AG10803 (cell line): ENCODE data around the gene CA10.

Experiments
- DNase-seq: peaks from one replicate; pipeline ENCODE4 v3.0.0; 2010; ENCODE audit warnings: low read depth
- H3K4me3 ChIP-seq: 2 replicates; pipeline ENCODE4 v1.5.1; 2011; ENCODE audit warnings: mild to moderate bottlenecking, low read length, control low read depth
- TF ChIP-seq, protein P1 (sequence below): conservative IDR thresholded peaks from 2 replicates; pipeline ENCODE4 v1.5.1; 2011; ENCODE audit warnings: mild to moderate bottlenecking, low read length, control low read depth, inconsistent platforms

The CA10 gene

DNA sequence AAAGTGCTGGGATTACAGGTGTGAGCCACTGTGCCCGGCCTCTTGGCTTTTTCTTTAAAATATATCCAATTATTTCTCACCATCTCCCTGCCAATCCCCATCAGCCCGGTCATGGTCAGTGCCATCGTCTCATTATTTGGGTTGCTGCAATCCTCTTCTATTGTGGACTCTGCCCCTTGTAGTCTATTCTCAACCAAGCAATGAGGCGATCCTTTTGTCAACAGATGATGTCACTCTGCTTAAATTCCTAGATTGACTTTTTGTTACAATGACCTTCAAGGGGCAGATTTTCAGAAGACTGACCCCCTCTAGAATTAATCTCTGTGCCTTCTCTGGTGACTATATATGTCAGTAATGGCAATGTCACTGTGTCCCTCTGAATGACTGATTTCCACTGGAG, 513.5 kb downstream of the CA10 start:
- no peak overlapping the region for H3K4me3 ChIP-seq
- TF ChIP-seq, protein P1, sequence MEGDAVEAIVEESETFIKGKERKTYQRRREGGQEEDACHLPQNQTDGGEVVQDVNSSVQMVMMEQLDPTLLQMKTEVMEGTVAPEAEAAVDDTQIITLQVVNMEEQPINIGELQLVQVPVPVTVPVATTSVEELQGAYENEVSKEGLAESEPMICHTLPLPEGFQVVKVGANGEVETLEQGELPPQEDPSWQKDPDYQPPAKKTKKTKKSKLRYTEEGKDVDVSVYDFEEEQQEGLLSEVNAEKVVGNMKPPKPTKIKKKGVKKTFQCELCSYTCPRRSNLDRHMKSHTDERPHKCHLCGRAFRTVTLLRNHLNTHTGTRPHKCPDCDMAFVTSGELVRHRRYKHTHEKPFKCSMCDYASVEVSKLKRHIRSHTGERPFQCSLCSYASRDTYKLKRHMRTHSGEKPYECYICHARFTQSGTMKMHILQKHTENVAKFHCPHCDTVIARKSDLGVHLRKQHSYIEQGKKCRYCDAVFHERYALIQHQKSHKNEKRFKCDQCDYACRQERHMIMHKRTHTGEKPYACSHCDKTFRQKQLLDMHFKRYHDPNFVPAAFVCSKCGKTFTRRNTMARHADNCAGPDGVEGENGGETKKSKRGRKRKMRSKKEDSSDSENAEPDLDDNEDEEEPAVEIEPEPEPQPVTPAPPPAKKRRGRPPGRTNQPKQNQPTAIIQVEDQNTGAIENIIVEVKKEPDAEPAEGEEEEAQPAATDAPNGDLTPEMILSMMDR, result no peak
- no peak for DNase-seq

DNA sequence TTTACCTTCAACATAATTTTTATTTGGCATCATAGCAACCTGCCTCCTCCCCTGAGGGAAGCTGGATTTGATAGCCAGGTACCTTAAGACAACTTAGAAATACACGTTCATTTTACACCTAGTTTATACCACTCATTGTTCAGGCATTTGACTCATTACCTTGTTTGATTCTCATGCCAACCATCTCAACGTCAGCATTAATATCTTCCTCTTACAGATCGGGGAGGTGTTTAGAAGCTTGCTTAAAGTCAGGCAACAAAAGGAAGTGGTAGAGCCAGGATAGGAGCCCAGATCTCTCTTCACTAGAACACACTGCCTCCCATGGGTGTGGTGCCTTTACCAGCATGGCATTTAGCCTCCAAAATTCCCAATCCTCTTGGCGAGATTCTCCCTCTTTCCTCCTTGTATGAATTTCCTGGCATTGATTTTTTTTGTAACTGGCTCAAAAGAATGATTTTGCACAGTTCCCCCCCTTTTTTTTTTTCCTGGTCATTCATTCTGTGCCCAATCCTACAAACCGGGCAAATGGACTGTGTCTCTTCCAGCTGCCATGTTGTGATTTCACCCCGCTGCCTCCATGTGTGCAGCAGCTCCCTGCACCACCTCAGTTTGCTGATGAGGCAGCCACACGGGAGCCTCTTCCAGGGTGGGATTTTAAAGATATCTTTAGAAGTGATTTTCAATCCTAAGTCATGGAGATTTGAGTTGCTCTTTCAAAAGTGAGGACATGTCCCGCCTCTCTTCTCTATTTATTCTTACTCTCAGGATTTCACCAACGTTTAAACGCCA, 514.6 kb downstream of the CA10 start:
- no peak overlapping the region for H3K4me3 ChIP-seq
- DNase-seq, result no peak
- TF ChIP-seq, protein P1, result no peak

DNA sequence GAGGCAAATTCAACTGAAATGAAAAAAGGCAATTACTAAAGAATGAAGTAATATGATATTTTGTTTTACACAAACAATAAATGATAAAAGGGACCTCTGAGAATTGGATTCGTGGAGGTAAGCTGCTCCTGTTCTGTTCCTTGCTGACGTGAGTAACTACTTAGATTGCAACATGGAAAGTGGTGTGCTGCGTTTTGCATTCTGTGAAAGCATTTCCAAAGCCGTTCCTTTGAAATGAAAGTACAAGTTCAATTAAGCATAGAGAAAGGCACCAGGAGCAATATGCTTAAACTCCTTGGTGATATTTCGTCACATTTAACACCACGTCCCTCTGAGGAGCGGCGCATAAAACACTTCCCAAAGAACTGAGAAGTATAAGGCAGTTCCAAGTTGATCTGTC, 516.5 kb downstream of the CA10 start:
- no peak for DNase-seq
- TF ChIP-seq, protein P1, result no peak
- no peak overlapping the region for H3K4me3 ChIP-seq

DNA sequence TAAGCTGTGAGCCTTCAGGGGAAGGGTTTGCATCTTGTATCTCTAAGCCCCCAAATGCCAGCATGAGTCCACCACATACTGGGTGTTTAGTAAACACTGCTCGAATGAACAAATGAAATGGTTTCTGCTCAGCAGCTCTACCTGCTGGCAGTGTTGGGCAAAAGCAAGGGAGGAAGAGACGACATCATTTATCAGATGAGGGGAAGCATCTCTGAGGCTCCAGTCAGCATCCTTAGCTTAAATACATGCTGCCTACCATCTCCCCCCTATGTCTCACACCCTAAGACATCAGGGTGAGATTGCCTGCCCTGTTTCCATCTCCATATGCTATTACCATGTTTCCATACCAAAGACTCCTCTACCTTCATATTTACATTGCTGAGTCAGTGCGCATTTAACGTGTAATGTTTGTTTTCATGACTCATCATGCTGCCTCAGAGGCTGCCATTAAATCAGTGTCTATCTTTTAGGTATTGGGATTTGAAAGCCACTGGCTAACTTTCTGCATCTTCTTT, 518.3 kb downstream of the CA10 start:
- TF ChIP-seq, protein P1, result no peak
- no peak overlapping the region for H3K4me3 ChIP-seq
- no peak for DNase-seq

DNA sequence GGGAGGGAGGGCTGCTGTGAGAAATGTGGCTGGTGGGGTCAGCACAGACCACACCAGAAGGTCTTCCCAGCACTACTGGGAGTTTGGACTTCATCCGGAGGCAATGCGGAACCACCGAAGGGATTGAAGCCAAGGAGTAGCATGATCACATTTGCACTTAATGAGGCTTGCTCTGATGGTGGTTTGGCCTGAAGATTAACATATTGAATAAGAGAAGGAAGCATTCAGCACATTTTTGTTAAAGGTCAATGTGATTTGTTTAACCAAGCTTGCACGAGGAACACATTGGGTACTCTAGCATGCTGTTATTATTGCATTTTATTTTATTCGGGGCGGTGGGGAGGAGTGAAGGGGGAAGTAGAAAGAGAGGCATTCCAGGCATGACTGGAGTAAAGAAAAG, 519.5 kb downstream of the CA10 start:
- TF ChIP-seq, protein P1, result no peak
- DNase-seq, result no peak
- no peak overlapping the region for H3K4me3 ChIP-seq

DNA sequence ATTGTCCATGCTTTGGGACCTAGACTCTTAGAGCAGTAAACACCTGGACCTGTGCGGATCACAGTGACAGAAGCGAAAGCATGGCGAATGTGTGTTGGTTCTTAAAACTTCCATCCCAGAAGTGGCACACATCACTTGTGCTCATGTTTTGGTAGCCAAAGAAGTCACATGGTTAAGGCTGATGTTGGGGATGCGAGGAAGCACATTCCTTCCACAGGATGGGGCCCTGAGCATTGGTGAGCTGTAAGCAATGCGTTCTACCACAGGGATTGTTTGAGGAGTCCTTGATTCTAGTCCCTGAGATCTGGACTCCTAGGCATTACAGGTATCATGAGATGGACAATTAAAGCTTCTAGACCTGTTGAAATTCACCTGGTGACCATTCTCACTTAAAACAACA, 522.2 kb downstream of the CA10 start:
- DNase-seq, result no peak
- TF ChIP-seq, protein P1, result no peak
- H3K4me3 ChIP-seq, result no peak overlapping the region

DNA sequence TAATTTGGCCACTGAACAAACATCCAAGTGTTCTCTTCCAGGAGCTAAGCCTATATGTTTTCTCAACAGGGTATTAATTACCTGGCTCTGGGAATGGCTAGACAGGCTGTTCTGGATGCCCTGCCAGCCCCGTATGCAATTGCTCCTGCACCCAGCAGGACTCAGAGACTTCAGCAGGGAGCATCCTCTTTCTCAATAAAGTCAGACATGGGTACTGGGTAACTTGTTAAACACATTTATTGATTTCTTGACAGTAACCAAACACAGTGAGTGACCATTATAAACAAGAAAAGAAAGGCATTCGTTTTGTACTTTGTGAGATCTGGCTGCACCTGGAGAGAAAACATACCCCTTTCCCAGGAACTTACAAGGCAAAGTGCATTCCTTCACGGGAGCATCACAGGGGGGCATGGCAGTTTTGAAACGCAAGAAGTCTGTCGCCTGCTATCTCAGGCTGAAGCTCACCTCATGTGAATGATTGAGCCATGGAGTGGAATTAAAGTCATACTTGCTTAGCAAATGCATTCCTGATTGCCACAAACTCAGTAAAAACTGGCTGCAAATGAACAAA, 528.3 kb downstream of the CA10 start:
- TF ChIP-seq, protein P1, result no peak
- DNase-seq, result no peak

More for the DNA sequence above, 528.3 kb downstream of the CA10 start:
- no peak overlapping the region for H3K4me3 ChIP-seq
